HAP-1 (cell line): ENCODE data around the gene ILK.

ENCODE experiments used
- DNase-seq, 2 experiments: peaks; one replicate each; pipeline ENCODE4 v3.0.0-alpha.2; 2016 to 2020; ENCODE audit warnings: low spot score in 2 of 2
- H3K27me3 ChIP-seq: fragments of 250-450 bp; sonication (Bioruptor Pico); 2 replicates; pipeline ENCODE4 v1.5.1; 2020; ENCODE audit warnings: low read depth, mild to moderate bottlenecking, moderate library complexity
- H3K36me3 ChIP-seq: fragments of 250-450 bp; sonication (Bioruptor Pico); replicated peaks from 2 replicates; pipeline ENCODE4 v1.5.1; 2020; ENCODE audit warnings: mild to moderate bottlenecking
- H3K4me1 ChIP-seq: fragments of 250-450 bp; sonication (Bioruptor Pico); 2 replicates; pipeline ENCODE4 v1.5.1; 2020; ENCODE audit warnings: mild to moderate bottlenecking
- H3K4me3 ChIP-seq: fragments of 250-450 bp; sonication (Bioruptor Pico); 2 replicates; pipeline ENCODE4 v1.5.1; 2020; ENCODE audit warnings: mild to moderate bottlenecking, moderate library complexity
- H3K9me3 ChIP-seq: fragments of 250-450 bp; sonication (Bioruptor Pico); 2 replicates; pipeline ENCODE4 v1.5.1; 2020; ENCODE audit warnings: mild to moderate bottlenecking, moderate library complexity
- in situ Hi-C: fragments of 300-500 bp; cut with MboI; formaldehyde crosslinking; loops from 3 replicates; pipeline ENCODE4 v1.14.3; 2020; ENCODE audit warnings: low sequenced_read_pairs, inconsistent platforms, mixed read lengths

ILK gene

DNA sequence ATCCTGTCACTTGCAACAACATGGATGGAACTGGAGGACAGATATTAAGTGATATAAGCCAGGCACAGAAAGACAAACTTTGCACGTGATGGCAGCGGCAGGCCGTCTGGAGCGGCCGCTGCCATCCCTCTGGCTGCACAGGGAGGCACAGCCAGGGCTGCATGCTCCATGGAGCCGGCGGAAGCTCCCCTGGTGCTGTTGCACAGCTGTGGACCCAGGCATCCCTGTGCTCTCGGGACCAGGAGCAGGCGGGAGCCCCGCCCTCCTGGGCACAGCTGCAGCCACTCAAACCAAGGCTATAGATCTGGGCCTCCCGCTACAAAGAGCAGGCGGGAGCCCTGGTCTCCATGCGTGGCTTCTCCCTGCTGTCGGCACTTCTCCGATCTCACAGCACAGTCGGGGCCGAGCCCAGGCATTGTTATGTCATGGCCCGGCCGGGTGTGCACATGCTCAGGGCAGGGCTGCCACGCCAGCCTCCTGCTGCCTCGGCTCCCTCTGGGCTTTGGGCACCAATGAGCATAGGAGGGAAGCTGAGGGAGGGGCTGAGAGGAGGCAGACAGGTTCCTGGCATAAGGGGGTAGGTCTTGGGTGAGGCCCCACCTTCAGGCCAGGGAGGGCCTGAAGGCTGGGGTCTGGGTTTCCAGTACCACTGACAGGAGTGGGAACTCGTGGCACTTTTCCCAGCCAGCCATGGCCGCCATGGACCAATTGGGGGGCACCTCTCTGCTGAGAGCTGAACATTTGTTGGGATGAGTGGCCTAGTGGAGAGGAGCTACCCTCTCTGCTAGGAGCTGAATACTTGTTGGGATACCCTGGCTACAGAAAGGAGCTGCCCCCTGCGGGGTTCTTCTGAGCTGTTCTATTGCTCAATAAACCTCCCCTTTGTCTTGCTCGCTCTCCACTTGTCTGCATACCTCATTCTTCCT, 16.9 kb upstream of the ILK start:
- Histone ChIP-seq H3K27me3 (no peaks in the 10 kb centered on the region), H3K4me3 (no peak overlapping the region), H3K4me1 (no peaks in the 10 kb centered on the region)

GRCh38 chr11:6587360-6587953, 16.1 kb upstream of the ILK start:
- no peak for DNase-seq
- in situ Hi-C loops, result no loop called here
- Histone ChIP-seq H3K4me3 (no peak overlapping the region), H3K9me3 (no peaks in the 10 kb centered on the region), H3K4me1 (no peaks in the 10 kb centered on the region), H3K27me3 (no peaks in the 10 kb centered on the region), H3K36me3 (peaks cover 5% of the 10 kb centered on the region; the same call in 1 of the 2 replicates)

More for the DNA sequence above, 16.9 kb upstream of the ILK start:
- in situ Hi-C loops, result no loop called here
- DNase-seq, result no peak
- Histone ChIP-seq H3K36me3 (peaks cover 2% of the 10 kb centered on the region; the same call in 1 of the 2 replicates), H3K9me3 (no peaks in the 10 kb centered on the region)

GRCh38 chr11:6588018-6588417, 15.6 kb upstream of the ILK start:
- Histone ChIP-seq H3K36me3 (peaks cover 8% of the 10 kb centered on the region; the same call in 1 of the 2 replicates), H3K9me3 (no peaks in the 10 kb centered on the region), H3K4me1 (no peaks in the 10 kb centered on the region), H3K27me3 (no peaks in the 10 kb centered on the region), H3K4me3 (no peak overlapping the region)
- in situ Hi-C loops, result no loop called here
- DNase-seq, result no peak

DNA sequence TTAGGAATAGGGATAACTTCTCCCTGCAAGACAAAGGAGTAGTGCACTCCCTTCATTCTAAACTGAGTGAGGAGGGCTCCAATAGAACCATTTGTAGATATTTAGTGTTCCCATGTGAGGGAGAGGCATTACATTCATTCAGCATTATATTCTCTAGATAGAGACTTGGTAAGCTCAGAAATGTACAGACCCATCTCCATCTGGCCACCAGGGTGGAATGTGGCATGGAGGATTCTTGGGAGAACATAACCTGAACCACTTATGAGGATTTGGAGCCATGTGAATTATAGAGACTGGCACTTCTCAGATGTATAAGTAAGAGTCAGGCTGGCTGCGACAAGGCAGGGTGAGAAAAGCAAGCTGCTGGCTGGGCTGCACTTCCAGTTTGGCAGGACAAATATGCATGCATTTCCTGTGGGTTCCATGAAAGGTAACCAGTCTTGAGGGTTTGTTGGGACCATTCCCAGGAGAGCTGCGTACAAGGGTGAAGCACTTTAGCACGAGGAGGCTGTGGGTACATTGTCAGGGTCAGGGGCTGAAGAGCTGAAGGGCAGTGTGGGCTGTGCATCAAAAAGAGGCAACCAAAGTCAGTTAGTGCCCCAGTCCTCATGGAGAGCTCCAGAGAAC, 9.3 kb upstream of the ILK start:
- Histone ChIP-seq H3K27me3 (no peaks in the 10 kb centered on the region), H3K36me3 (peaks cover 46% of the 10 kb centered on the region), H3K4me3 (no peak overlapping the region), H3K9me3 (no peaks in the 10 kb centered on the region), H3K4me1 (no peaks in the 10 kb centered on the region)
- no peak for DNase-seq
- in situ Hi-C loops, result no loop called here

DNA sequence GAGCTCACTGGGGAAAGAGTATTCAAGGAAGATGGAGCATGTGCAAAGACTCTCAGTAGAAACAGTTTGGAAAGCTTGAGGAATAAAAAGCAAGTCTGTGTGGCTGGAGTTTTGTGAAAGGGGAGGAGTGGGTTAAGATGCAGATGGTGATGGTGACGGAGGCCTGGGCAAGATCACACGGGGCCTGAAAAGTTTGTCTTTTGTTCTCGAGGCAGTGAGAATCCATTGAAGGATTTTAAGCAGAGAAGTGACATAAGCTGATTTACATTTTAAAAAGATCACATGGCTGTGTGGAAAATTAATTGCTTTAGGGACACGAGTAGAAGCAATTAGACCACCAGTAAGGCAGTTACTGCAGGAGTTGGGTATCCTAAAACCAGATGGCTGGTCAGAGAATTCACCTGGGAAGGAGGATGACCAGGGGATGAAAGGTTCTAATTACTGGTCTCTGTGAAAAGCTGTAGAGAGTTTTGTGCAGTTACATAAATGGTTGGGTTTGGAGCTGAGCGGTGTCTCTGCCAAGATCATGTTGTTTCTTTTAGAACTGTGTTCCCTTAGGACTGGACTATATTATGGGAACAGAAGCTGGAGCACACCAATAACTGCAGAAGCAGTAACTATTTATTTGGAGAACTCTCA, 7.2 kb upstream of the ILK start:
- H3K4me3 ChIP-seq, result no peak overlapping the region
- peak in 1 of 2 experiments; percentile 38 for DNase-seq
- H3K4me1 ChIP-seq, result no peaks in the 10 kb centered on the region
- no peaks in the 10 kb centered on the region for H3K9me3 ChIP-seq
- no peaks in the 10 kb centered on the region for H3K27me3 ChIP-seq
- in situ Hi-C loops, result no loop called here
- peaks cover 67% of the 10 kb centered on the region for H3K36me3 ChIP-seq

DNA sequence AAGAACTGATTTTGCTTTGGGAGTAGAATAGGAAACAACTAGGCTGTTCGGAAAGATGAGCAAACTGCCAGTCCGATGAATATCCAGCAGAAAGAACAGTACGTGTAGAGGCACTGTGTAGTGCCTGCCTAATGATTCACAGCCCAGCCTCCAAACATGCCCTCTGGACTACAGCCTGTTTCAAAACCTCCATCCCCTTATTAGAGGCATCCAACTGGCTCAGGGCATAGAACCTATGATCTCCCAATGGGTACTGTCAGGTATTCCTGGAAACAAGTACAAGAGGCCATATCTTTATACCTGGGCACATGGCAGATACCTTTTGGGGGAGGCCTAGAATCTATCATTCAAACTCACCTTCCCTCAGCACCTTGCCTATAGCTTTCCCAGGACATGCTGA, 5.0 kb upstream of the ILK start:
- in situ Hi-C loops, result no loop called here
- H3K36me3 ChIP-seq, result peaks cover 65% of the 10 kb centered on the region
- H3K9me3 ChIP-seq, result no peaks in the 10 kb centered on the region
- DNase-seq, result no peak
- no peak overlapping the region for H3K4me3 ChIP-seq
- H3K27me3 ChIP-seq, result no peaks in the 10 kb centered on the region
- 0 out of 2 replicates have a peak, but pooled peaks cover 5% of the 10 kb centered on the region for H3K4me1 ChIP-seq

GRCh38 chr11:6599449-6599848, 4.1 kb upstream of the ILK start:
- in situ Hi-C loops, result no loop called here

DNA sequence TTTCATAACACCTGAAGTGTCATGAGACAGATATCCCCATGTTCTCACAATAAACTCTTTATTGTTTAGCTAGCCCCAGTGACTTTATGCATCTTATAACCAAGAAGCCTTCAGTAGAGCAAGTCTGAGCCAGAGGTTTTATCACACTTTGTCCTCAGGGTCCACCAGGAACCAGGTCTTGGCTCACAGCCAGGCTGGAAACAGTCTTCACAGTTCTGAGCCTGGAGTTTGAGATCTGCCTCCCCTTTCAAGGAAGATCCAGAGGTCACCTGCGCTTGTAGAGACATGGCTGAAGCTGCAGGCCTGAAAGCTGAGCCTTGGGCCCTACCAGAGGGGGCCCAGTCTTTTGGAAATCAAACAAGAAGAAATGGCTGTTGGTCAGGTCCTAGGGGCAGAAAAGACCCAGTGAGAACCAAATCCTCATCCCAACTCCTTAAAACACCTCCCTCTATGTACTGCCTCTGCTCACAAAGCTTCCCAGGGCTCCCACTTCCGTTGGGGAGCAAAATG, 3.6 kb upstream of the ILK start:
- peaks cover 8% of the 10 kb centered on the region for H3K4me1 ChIP-seq
- peaks cover 59% of the 10 kb centered on the region for H3K36me3 ChIP-seq
- DNase-seq, result no peak
- no peak overlapping the region for H3K4me3 ChIP-seq
- H3K9me3 ChIP-seq, result no peaks in the 10 kb centered on the region
- in situ Hi-C loops, result no loop called here
- no peaks in the 10 kb centered on the region for H3K27me3 ChIP-seq

More at GRCh38 chr11:6599449-6599848, 4.1 kb upstream of the ILK start:
- Histone ChIP-seq H3K4me1 (0 out of 2 replicates have a peak, but pooled peaks cover 5% of the 10 kb centered on the region), H3K36me3 (peaks cover 59% of the 10 kb centered on the region), H3K4me3 (no peak overlapping the region), H3K9me3 (no peaks in the 10 kb centered on the region), H3K27me3 (no peaks in the 10 kb centered on the region)
- DNase-seq, result no peak

GRCh38 chr11:6601041-6601461, 2.5 kb upstream of the ILK start:
- in situ Hi-C loops, result no loop called here

DNA sequence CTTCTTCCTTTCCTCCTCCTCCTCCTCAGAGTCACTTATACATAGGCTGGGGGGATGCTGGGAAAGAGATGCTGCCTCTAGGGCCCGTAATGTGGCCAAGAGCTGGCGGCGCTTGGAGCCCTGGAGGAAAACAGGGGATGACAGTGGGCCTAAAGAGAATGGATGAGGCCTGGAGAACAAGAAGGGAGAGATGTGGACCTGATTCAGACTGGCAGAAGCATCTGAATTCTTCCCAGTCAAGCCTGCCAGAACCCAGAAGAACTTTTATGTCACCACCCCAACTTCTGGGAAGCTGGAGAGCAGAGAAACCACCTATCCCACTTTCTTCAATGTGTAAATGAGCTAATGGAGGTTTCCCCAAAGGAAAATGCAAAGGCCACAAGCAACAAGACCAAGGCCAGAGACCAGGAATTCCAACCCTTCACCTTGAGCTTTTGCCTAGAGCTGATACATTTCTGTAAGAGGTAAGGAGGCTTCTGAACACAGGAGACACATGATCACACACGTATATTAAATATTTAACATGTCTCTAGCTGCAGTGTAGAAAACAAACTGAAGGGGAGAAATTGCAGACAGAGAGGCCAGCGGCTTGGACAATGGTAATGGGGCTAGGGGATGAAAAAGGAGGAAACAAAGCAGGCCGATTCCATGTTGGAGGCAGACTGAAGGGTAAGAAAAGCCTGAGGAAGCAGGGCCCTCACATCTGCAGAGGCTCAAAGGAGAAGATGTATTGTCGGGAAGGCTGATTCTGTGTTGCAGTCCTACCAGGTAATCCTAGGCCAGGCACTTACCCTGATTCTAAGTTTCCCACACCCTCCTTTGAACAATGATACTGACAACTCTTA, 1.3 kb upstream of the ILK start:
- H3K36me3 ChIP-seq, result peaks cover 46% of the 10 kb centered on the region
- peaks cover 26% of the 10 kb centered on the region for H3K4me1 ChIP-seq
- no peak for DNase-seq
- in situ Hi-C loops, result no loop called here
- no peaks in the 10 kb centered on the region for H3K9me3 ChIP-seq
- H3K27me3 ChIP-seq, result no peaks in the 10 kb centered on the region
- H3K4me3 ChIP-seq, result peak overlapping the region; percentile 94

More at GRCh38 chr11:6601041-6601461, 2.5 kb upstream of the ILK start:
- H3K9me3 ChIP-seq, result no peaks in the 10 kb centered on the region
- H3K36me3 ChIP-seq, result peaks cover 48% of the 10 kb centered on the region
- no peak for DNase-seq
- no peak overlapping the region for H3K4me3 ChIP-seq
- H3K4me1 ChIP-seq, result peaks cover 15% of the 10 kb centered on the region
- no peaks in the 10 kb centered on the region for H3K27me3 ChIP-seq

DNA sequence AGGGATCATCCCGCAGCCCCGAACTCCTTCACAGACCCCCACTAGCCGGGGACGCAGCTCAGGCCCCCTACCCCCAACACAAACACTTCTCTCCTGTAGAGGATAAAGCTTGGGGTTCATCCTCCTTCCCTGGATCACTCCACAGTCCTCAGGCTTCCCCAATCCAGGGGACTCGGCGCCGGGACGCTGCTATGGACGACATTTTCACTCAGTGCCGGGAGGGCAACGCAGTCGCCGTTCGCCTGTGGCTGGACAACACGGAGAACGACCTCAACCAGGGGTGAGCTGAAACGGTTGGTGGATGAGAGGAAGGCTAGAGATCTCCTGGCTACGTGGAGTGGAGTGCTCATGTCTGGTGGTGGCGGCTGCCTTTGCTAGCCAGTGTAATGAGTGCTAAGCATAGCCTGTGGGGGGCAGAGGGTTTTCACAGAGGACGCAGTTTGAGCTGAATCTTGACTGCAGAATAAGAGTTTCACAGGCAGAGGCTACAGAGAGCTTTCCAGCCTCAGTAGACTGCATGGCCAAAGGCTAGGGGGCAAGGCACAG, 580 bp downstream of the ILK start:
- DNase-seq, result peak; percentile 44 to 59
- in situ Hi-C loops, result no loop called here
- Histone ChIP-seq H3K36me3 (peaks cover 51% of the 10 kb centered on the region), H3K4me1 (peaks cover 31% of the 10 kb centered on the region), H3K27me3 (no peaks in the 10 kb centered on the region), H3K9me3 (no peaks in the 10 kb centered on the region), H3K4me3 (peak overlapping the region; percentile 94)

DNA sequence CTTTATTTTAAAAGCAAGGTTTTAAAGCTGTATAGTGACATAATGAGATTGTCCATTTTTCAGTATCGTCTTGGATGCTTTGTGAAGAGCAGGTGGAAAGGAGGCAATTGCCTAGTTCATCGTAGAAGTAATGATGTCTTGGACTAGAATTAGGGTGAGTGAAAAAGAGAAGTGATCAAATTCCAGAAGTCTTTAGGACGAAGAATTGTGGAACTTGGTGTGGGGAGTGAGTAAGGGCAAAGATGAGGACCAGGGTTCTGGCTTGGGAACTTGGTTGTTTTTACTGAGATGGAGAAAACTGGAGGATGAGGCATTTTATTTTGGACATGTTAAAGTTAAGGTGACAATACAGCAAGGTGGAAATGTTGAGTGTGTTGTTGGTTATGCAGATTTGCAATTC, 1.2 kb downstream of the ILK start:
- Histone ChIP-seq H3K9me3 (no peaks in the 10 kb centered on the region), H3K27me3 (no peaks in the 10 kb centered on the region), H3K4me3 (peak overlapping the region; percentile 94), H3K36me3 (peaks cover 51% of the 10 kb centered on the region), H3K4me1 (peaks cover 31% of the 10 kb centered on the region)
- in situ Hi-C loops, result no loop called here
- no peak for DNase-seq
